Uterus (tissue), 2 donors: ENCODE measurements around the gene CLEC2D.

ENCODE experiments used
- CTCF ChIP-seq, 4 experiments: fragments of 200-600 bp in 2 of 4; fragments of 450-650 bp in 2 of 4; sonication (generic) in 2 of 4; IDR thresholded peaks; one replicate each; pipeline ENCODE4 v1.5.1; 2016 to 2019; ENCODE audit warnings: antibody characterized with exemption in 4 of 4, mild to moderate bottlenecking in 2 of 4, moderate library complexity in 1 of 4
- POLR2A ChIP-seq, 2 donors: fragments of 450-650 bp; IDR thresholded peaks; one replicate each; pipeline ENCODE4 v1.6.1; 2016; ENCODE audit warnings: antibody characterized with exemption in 2 of 2, mild to moderate bottlenecking in 1 of 2, moderate library complexity in 1 of 2

DNA sequence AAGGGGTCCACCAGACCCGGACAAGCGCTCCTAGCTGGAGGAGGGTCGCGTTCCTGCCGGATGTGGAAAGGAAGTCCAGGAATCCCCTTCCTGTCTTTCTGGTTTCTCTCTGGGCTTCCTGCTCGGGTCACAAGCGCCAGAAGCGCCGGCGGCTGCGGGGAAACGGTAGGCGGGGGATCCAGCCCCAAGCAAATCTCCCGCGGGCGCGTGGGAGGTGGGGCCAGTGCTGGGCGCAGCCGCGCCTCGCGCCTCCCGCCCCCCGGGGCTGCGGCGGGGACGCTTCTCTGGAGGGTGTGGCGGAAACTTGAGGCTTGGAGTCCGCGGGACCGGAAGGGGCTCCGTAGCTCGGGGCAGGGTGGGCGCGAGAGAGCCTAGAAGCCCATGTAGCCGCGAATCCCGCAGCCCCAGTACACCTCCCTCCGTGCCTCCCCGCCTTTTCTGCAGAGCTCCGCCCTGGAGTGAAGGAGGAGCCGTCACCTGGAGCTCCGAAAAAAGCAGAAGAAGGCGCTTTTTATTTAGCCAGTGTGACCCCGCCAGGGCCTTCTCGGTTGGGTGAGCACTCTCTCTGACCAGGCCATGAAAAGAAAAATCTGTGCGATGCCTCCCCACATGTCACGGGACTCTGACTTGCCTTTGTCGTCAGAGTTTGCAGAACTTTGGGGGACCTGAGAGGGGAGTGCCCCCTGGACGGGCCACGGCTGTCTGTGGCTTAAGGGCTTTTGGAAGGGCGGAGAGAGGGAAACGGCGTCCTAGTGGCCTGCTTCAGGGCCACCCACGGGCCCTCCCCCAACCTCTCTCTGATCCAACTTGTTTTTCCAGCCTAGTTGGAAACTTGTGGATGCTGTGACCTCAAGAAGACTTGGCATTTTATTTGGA lies 21.4 kb upstream of the CLEC2D start:
- TF ChIP-seq POLR2A (IDR thresholded peaks at IDR 0.05) = peak; percentile 56 to 59
- TF ChIP-seq CTCF (IDR thresholded peaks at IDR 0.05) = peak in 1 of 4 experiments; percentile 25
